HCT116 (cell line): ENCODE results near the gene MGRN1. TPM values are rescaled to one million over a fixed set of nuclear protein-coding genes. Genes with fewer than 3 reads are reported as not detected.

Experiments
- ATAC-seq: fragments of 200-7000 bp; cut with Tn5 transposase; 2 replicates; pipeline ENCODE4 v1.9.1; 2020; ENCODE audit warnings: mild to moderate bottlenecking, moderate library complexity
- BruUV-seq: library from RNA; stranded (reverse); fragments of 400-500 nt; replicated peaks from 2 replicates; lab custom pipeline; 2021; lab: Mats Ljungman, UMichigan
- CTCF ChIA-PET: fragments of 300-600 bp; sonication (Branson Sonifier 250); formaldehyde crosslinking; loops from one replicate; lab custom pipeline; 2021; ENCODE audit warnings: antibody characterized with exemption; lab: Charles Lee
- POLR2A ChIA-PET: fragments of 300-600, 350-600 bp; sonication (Branson Sonifier 250); formaldehyde crosslinking; loops from one replicate; lab custom pipeline; 2021; ENCODE audit warnings: antibody characterized with exemption; lab: Charles Lee
- RAD21 ChIA-PET, 2 experiments: fragments of 300-600 bp; sonication (Branson Sonifier 250); formaldehyde crosslinking; loops; one replicate each; lab custom pipeline; 2023; ENCODE audit warnings: low total read pairs in 2 of 2; ENCODE audit not compliant: uncharacterized antibody in 2 of 2, unreplicated experiment in 2 of 2, low non-redundant PET in 1 of 2; lab: Charles Lee
- DNase-seq: peaks from one replicate; pipeline ENCODE4 v3.0.0-alpha.2; 2010; ENCODE audit warnings: low read depth, low spot score
- H2AFZ ChIP-seq: fragments of 200-600 bp; shearing (Covaris generic), sonication (generic); 2 replicates; pipeline ENCODE4 v1.6.1; 2017; ENCODE audit warnings: low read depth, mixed run types, mixed read lengths, antibody characterized with exemption, low read length; ENCODE audit not compliant: poor library complexity, severe bottlenecking
- H3K27ac ChIP-seq: 2 replicates; pipeline ENCODE4 v1.5.1; 2012; ENCODE audit warnings: low read depth, low read length
- H3K27me3 ChIP-seq: fragments of 200-600 bp; sonication (generic); 2 replicates; pipeline ENCODE4 v1.6.1; 2016; ENCODE audit warnings: mixed run types, low read length, mixed read lengths; ENCODE audit not compliant: insufficient read depth
- H3K36me3 ChIP-seq, 2 experiments: fragments of 200-500 bp in 1 of 2; fragments of 200-600 bp in 1 of 2; sonication (Bioruptor generic) in 1 of 2; sonication (generic) in 1 of 2; 2 replicates each; pipeline versions ENCODE4 v1.5.1 to v1.6.1; 2014 to 2016; ENCODE audit warnings: low read length in 2 of 2, inconsistent platforms in 1 of 2, mixed read lengths in 1 of 2, mixed run types in 1 of 2; ENCODE audit not compliant: insufficient read depth in 2 of 2, control insufficient read depth in 1 of 2
- H3K4me1 ChIP-seq, 2 experiments: fragments of 200-600 bp in 1 of 2; sonication (generic) in 1 of 2; 2 replicates each; pipeline versions ENCODE4 v1.5.1 to v1.6.1; 2012 to 2017; ENCODE audit warnings: low read length in 2 of 2, inconsistent platforms in 1 of 2, mild to moderate bottlenecking in 1 of 2, mixed read lengths in 1 of 2, mixed run types in 1 of 2, moderate library complexity in 1 of 2; ENCODE audit not compliant: insufficient read depth in 2 of 2, control insufficient read depth in 1 of 2
- H3K4me2 ChIP-seq: fragments of 200-600 bp; sonication (generic); 2 replicates; pipeline ENCODE4 v1.6.1; 2017; ENCODE audit warnings: mixed run types, low read length, mixed read lengths
- H3K4me3 ChIP-seq, 2 experiments: fragments of 200-600 bp in 1 of 2; sonication (generic) in 1 of 2; replicated peaks in 1 of 2; 2 replicates each; pipeline ENCODE4 v1.5.1; 2011 to 2016; ENCODE audit warnings: low read length in 2 of 2, control low read depth in 1 of 2, low read depth in 1 of 2, mild to moderate bottlenecking in 1 of 2, mixed read lengths in 1 of 2, mixed run types in 1 of 2
- H3K79me2 ChIP-seq: fragments of 200-600 bp; sonication (generic); 2 replicates; pipeline ENCODE4 v1.6.1; 2017; ENCODE audit warnings: mild to moderate bottlenecking, mixed run types, low read length, moderate library complexity, mixed read lengths; ENCODE audit not compliant: insufficient read depth
- H3K9ac ChIP-seq: fragments of 200-600 bp; sonication (generic); 2 replicates; pipeline ENCODE4 v1.6.1; 2016; ENCODE audit warnings: low read length, mixed read lengths
- H3K9me2 ChIP-seq: fragments of 200-600 bp; sonication (generic), shearing (Covaris generic); 2 replicates; pipeline ENCODE4 v1.6.1; 2017; ENCODE audit warnings: mixed run types, mild to moderate bottlenecking, moderate library complexity; ENCODE audit not compliant: insufficient read depth
- H3K9me3 ChIP-seq, 2 experiments: fragments of 200-500 bp in 1 of 2; fragments of 200-600 bp in 1 of 2; sonication (Bioruptor generic) in 1 of 2; sonication (generic) in 1 of 2; 2 replicates each; pipeline ENCODE4 v1.6.1; 2014 to 2017; ENCODE audit warnings: low read length in 2 of 2, mixed read lengths in 2 of 2, inconsistent platforms in 1 of 2, low read depth in 1 of 2, mild to moderate bottlenecking in 1 of 2, mixed run types in 1 of 2, moderate library complexity in 1 of 2; ENCODE audit not compliant: control insufficient read depth in 1 of 2, insufficient read depth in 1 of 2
- H4K20me1 ChIP-seq: fragments of 200-600 bp; sonication (generic), shearing (Covaris generic); 2 replicates; pipeline ENCODE4 v1.6.1; 2017; ENCODE audit warnings: mixed run types, mild to moderate bottlenecking, moderate library complexity; ENCODE audit not compliant: insufficient read depth
- CEBPB ChIP-seq: IDR thresholded peaks from 2 replicates; pipeline ENCODE4 v1.6.1; 2012; ENCODE audit warnings: low read depth
- FOSL1 ChIP-seq: IDR thresholded peaks from 2 replicates; pipeline ENCODE4 v1.6.1; 2012; ENCODE audit warnings: low read depth
- POLR2AphosphoS5 ChIP-seq: IDR thresholded peaks from 2 replicates; pipeline ENCODE4 v1.6.1; 2011; ENCODE audit warnings: mild to moderate bottlenecking, low read depth, low read length, moderate library complexity
- RAD21 ChIP-seq: IDR thresholded peaks from 2 replicates; pipeline ENCODE4 v1.6.1; 2012; ENCODE audit warnings: low read depth, mild to moderate bottlenecking
- REST ChIP-seq: IDR thresholded peaks from 2 replicates; pipeline ENCODE4 v1.6.1; 2012; ENCODE audit warnings: low read depth
- SP1 ChIP-seq: IDR thresholded peaks from 2 replicates; pipeline ENCODE4 v1.6.1; 2012; ENCODE audit warnings: low read depth
- SRF ChIP-seq: IDR thresholded peaks from 2 replicates; pipeline ENCODE4 v1.6.1; 2012; ENCODE audit warnings: low read depth
- TCF7L2 ChIP-seq: IDR thresholded peaks from 2 replicates; pipeline ENCODE4 v1.7.0; 2011; ENCODE audit warnings: borderline replicate concordance, inconsistent platforms; ENCODE audit not compliant: insufficient read depth, insufficient read length; ENCODE audit errors: extremely low read depth
- ZNF274 ChIP-seq: fragments of 200-500 bp; sonication (Bioruptor generic); IDR thresholded peaks from 2 replicates; pipeline ENCODE4 v1.6.1; 2014; ENCODE audit warnings: mild to moderate bottlenecking, low read depth, low read length, inconsistent platforms
- intact Hi-C: fragments of 100-400 bp; cut with micrococcal nuclease; formaldehyde crosslinking; loops from 2 replicates; pipeline ENCODE4 v1.10.0; 2022
- total RNA-seq: library from RNA; stranded (reverse); gene quantifications from one replicate; pipeline ENCODE4 v1.2.1, GENCODE V29; 2021; ENCODE audit not compliant: unreplicated experiment
- TF ChIP-seq, protein P1 (sequence below): IDR thresholded peaks from 2 replicates; pipeline ENCODE4 v1.6.1; 2012

MGRN1 gene
- total RNA-seq, 1 experiment from 2014 or later, result 50.6 TPM

GRCh38 chr16:4667203-4667963 lies 42.8 kb downstream of the MGRN1 start:
- ChIA-PET CTCF (no interaction called here), RAD21 (no interaction called here), POLR2A (no interaction called here)
- Histone ChIP-seq H3K9ac (no peak overlapping the region), H3K27ac (no peak overlapping the region), H3K9me2 (no peaks in the 10 kb centered on the region), H4K20me1 (no peaks in the 10 kb centered on the region), H3K79me2 (no peaks in the 10 kb centered on the region), H3K36me3 (peaks cover 15 to 25% of the 10 kb centered on the region in 2 experiments), H3K4me3 (no peak overlapping the region), H3K4me2 (no peak overlapping the region), H2AFZ (no peak overlapping the region), H3K27me3 (no peaks in the 10 kb centered on the region), H3K9me3 (no peaks in the 10 kb centered on the region), H3K4me1 (0 out of 4 replicates have a peak, but pooled peaks cover 0 to 10% of the 10 kb centered on the region in 2 experiments)
- DNase-seq (no peak), ATAC-seq (no peak)
- no TSS peak for BruUV-seq
- TF ChIP-seq REST (no peak), SRF (no peak), FOSL1 (no peak), RAD21 (no peak), CEBPB (no peak), SP1 (no peak), POLR2AphosphoS5 (no peak), ZNF274 (no peak), TCF7L2 (no peak)
- TF ChIP-seq, protein P1, sequence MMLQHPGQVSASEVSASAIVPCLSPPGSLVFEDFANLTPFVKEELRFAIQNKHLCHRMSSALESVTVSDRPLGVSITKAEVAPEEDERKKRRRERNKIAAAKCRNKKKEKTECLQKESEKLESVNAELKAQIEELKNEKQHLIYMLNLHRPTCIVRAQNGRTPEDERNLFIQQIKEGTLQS, result no peak
- intact Hi-C loops, result no loop called here
